Neural cell (in vitro differentiated cells): Measurements from ENCODE around the gene SRGAP3. TPM values are rescaled to one million over a fixed set of nuclear protein-coding genes. Genes with fewer than 3 reads are reported as not detected.

Experiments used
- H2AFZ ChIP-seq: fragments of 200-600, 300-800 bp; sonication (generic), shearing (Covaris generic); 2 replicates; pipeline ENCODE4 v1.6.0; 2014; ENCODE audit warnings: low read depth, mild to moderate bottlenecking, antibody characterized with exemption, low read length, moderate library complexity
- H3F3A ChIP-seq: fragments of 200-600 bp; shearing (Covaris generic); 2 replicates; pipeline ENCODE4 v1.6.1; 2016; ENCODE audit warnings: mild to moderate bottlenecking, moderate library complexity, mixed read lengths, antibody characterized with exemption, low read length; ENCODE audit not compliant: insufficient read depth, poor library complexity, severe bottlenecking
- H3K27ac ChIP-seq: fragments of 200-600, 300-800 bp; sonication (generic), shearing (Covaris generic); 2 replicates; pipeline ENCODE4 v1.5.1; 2014; ENCODE audit warnings: mild to moderate bottlenecking, low read length, moderate library complexity
- H3K27me3 ChIP-seq: fragments of 300-800, 200-600 bp; sonication (generic), shearing (Covaris generic); 2 replicates; pipeline ENCODE4 v1.6.0; 2014; ENCODE audit warnings: mild to moderate bottlenecking, low read depth, low read length, moderate library complexity; ENCODE audit not compliant: insufficient read depth
- H3K36me3 ChIP-seq: fragments of 300-800, 200-600 bp; sonication (generic), shearing (Covaris generic); 2 replicates; pipeline ENCODE4 v1.5.1; 2014; ENCODE audit warnings: mild to moderate bottlenecking, antibody characterized with exemption, low read length, moderate library complexity; ENCODE audit not compliant: insufficient read depth
- H3K4me2 ChIP-seq: fragments of 300-800, 200-600 bp; sonication (generic), shearing (Covaris generic); 2 replicates; pipeline ENCODE4 v1.6.0; 2014; ENCODE audit warnings: mild to moderate bottlenecking, low read length
- H3K4me3 ChIP-seq: fragments of 300-800, 200-600 bp; sonication (generic), shearing (Covaris generic); 2 replicates; pipeline ENCODE4 v1.5.1; 2014; ENCODE audit warnings: mild to moderate bottlenecking, low read length, moderate library complexity
- H3K79me2 ChIP-seq: fragments of 200-600 bp; shearing (Covaris generic); replicated peaks from 2 replicates; pipeline ENCODE4 v1.6.0; 2014; ENCODE audit warnings: mild to moderate bottlenecking, low read length, moderate library complexity; ENCODE audit not compliant: insufficient read depth
- H3K9ac ChIP-seq: fragments of 300-800, 200-600 bp; sonication (generic), shearing (Covaris generic); 2 replicates; pipeline ENCODE4 v1.6.1; 2016; ENCODE audit warnings: mild to moderate bottlenecking, low read length, mixed read lengths
- H3K9me2 ChIP-seq: fragments of 200-600 bp; shearing (Covaris generic); 2 replicates; pipeline ENCODE4 v1.6.1; 2016; ENCODE audit warnings: mild to moderate bottlenecking, low read length, mixed read lengths; ENCODE audit not compliant: insufficient read depth
- H3K9me3 ChIP-seq: fragments of 200-600, 300-800 bp; sonication (generic), shearing (Covaris generic); 2 replicates; pipeline ENCODE4 v1.6.1; 2016; ENCODE audit warnings: mild to moderate bottlenecking, mixed run types, low read length, moderate library complexity, mixed read lengths
- H4K20me1 ChIP-seq: fragments of 200-600 bp; shearing (Covaris generic); 2 replicates; pipeline ENCODE4 v1.6.1; 2016; ENCODE audit warnings: mild to moderate bottlenecking, mixed run types; ENCODE audit not compliant: insufficient read depth
- CTCF ChIP-seq: fragments of 450-650 bp; IDR thresholded peaks from 2 replicates; pipeline ENCODE4 v1.5.1; 2014; ENCODE audit warnings: antibody characterized with exemption, mild to moderate bottlenecking, moderate library complexity; ENCODE audit not compliant: poor library complexity, severe bottlenecking
- EP300 ChIP-seq: fragments of 450-650 bp; conservative IDR thresholded peaks from 2 replicates; pipeline ENCODE4 v1.6.1; 2014; ENCODE audit warnings: antibody characterized with exemption, mild to moderate bottlenecking, moderate library complexity; ENCODE audit not compliant: poor library complexity, severe bottlenecking
- EZH2 ChIP-seq: fragments of 200-600, 300-800 bp; shearing (Covaris generic), sonication (generic); IDR thresholded peaks from 2 replicates; pipeline ENCODE4 v1.6.1; 2014; ENCODE audit warnings: antibody characterized with exemption, low read length, borderline replicate concordance, mild to moderate bottlenecking; ENCODE audit not compliant: insufficient read depth, poor library complexity, severe bottlenecking
- MXI1 ChIP-seq: fragments of 450-650 bp; conservative IDR thresholded peaks from 2 replicates; pipeline ENCODE4 v1.6.1; 2014; ENCODE audit warnings: antibody characterized with exemption, mild to moderate bottlenecking; ENCODE audit not compliant: poor library complexity, severe bottlenecking
- POLR2AphosphoS5 ChIP-seq: IDR thresholded peaks from 2 replicates; pipeline ENCODE4 v1.6.1; 2012
- RAD21 ChIP-seq: fragments of 450-650 bp; conservative IDR thresholded peaks from 2 replicates; pipeline ENCODE4 v1.6.1; 2014; ENCODE audit warnings: antibody characterized with exemption, mild to moderate bottlenecking, moderate library complexity
- REST ChIP-seq: IDR thresholded peaks from 2 replicates; pipeline ENCODE4 v1.6.1; 2012; ENCODE audit warnings: borderline replicate concordance
- SMC3 ChIP-seq: fragments of 450-650 bp; conservative IDR thresholded peaks from 2 replicates; pipeline ENCODE4 v1.6.1; 2014; ENCODE audit warnings: antibody characterized with exemption, mild to moderate bottlenecking, moderate library complexity; ENCODE audit not compliant: poor library complexity
- TAF1 ChIP-seq: IDR thresholded peaks from 2 replicates; pipeline ENCODE4 v1.6.1; 2012; ENCODE audit warnings: low read depth
- polyA plus RNA-seq: library from polyadenylated mRNA; depleted of rRNA; stranded (reverse); fragments of >200 nt; gene quantifications from 2 replicates; pipeline ENCODE4 v1.2.3, GENCODE V29; 2014

SRGAP3 gene
- polyA plus RNA-seq, 1 donor from 2014 or later, result 31.5 TPM

GRCh38 chr3:9125278-9125951, 124.0 kb downstream of the SRGAP3 start:
- Histone ChIP-seq H3K4me2 (no peak overlapping the region), H3K9me2 (no peaks in the 10 kb centered on the region), H3K9me3 (no peaks in the 10 kb centered on the region), H3K79me2 (peaks cover 7% of the 10 kb centered on the region), H3K27ac (no peak overlapping the region), H3K36me3 (no peaks in the 10 kb centered on the region), H3K27me3 (no peaks in the 10 kb centered on the region), H4K20me1 (no peaks in the 10 kb centered on the region), H3F3A (no peaks in the 10 kb centered on the region), H2AFZ (no peak overlapping the region), H3K4me3 (no peak overlapping the region), H3K9ac (no peak overlapping the region)
- TF ChIP-seq RAD21 (no peak), CTCF (no peak), EP300 (no peak), SMC3 (no peak), MXI1 (no peak), POLR2AphosphoS5 (no peak), TAF1 (no peak), EZH2 (no peak), REST (no peak)

- Histone ChIP-seq H3K27me3 (no peaks in the 10 kb centered on the region), H3K4me3 (no peak overlapping the region), H3F3A (no peaks in the 10 kb centered on the region), H2AFZ (no peak overlapping the region), H3K36me3 (no peaks in the 10 kb centered on the region), H3K79me2 (peaks cover 7% of the 10 kb centered on the region), H3K27ac (no peak overlapping the region), H3K9ac (no peak overlapping the region), H3K9me2 (no peaks in the 10 kb centered on the region), H4K20me1 (no peaks in the 10 kb centered on the region), H3K9me3 (no peaks in the 10 kb centered on the region), H3K4me2 (no peak overlapping the region)
- TF ChIP-seq RAD21, result no peak
- no peak for TF ChIP-seq POLR2AphosphoS5
- no peak for TF ChIP-seq CTCF
- no peak for TF ChIP-seq REST
- TF ChIP-seq MXI1, result no peak
- TF ChIP-seq TAF1, result no peak
- TF ChIP-seq EZH2, result no peak
- no peak for TF ChIP-seq EP300
- no peak for TF ChIP-seq SMC3
These were observed 124.7 kb downstream of the SRGAP3 start for GRCh38 chr3:9124730-9125129.
